Embryonic facial prominence (tissue), 1 donor: Measurements from ENCODE around the gene RELT.
A peak's percentile ranks its signal among the peaks of the same experiment; 100 is the strongest.
"Not testable (repeated sequence)": the region's sequence is repeated elsewhere in the genome, so short reads cannot be mapped to it uniquely, and the experiment has no call there.

Experiments
- DNase-seq: peaks from one replicate; pipeline ENCODE4 v3.0.0-alpha.2; 2016; ENCODE audit errors: extremely low spot score

The RELT gene

DNA sequence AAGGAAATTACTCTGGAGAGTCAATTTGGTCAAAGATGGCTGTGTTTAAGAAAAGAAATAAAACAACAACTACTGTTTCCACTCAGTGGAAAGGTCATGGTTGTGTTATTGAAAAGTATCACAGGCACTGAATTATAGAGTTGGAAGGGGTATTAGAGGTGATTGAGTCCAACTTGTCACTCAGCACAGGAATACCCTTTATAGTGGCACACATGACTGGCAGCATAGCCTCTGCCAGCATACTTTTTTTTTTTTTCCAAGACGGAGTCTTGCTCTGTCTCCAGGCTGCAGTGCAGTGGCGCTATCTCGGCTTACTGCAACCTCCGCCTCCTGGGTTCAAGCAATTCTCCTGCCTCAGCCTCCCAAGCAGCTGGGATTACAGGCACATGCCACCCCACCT lies 60.7 kb downstream of the RELT start:
- not testable (repeated sequence) for DNase-seq

DNA sequence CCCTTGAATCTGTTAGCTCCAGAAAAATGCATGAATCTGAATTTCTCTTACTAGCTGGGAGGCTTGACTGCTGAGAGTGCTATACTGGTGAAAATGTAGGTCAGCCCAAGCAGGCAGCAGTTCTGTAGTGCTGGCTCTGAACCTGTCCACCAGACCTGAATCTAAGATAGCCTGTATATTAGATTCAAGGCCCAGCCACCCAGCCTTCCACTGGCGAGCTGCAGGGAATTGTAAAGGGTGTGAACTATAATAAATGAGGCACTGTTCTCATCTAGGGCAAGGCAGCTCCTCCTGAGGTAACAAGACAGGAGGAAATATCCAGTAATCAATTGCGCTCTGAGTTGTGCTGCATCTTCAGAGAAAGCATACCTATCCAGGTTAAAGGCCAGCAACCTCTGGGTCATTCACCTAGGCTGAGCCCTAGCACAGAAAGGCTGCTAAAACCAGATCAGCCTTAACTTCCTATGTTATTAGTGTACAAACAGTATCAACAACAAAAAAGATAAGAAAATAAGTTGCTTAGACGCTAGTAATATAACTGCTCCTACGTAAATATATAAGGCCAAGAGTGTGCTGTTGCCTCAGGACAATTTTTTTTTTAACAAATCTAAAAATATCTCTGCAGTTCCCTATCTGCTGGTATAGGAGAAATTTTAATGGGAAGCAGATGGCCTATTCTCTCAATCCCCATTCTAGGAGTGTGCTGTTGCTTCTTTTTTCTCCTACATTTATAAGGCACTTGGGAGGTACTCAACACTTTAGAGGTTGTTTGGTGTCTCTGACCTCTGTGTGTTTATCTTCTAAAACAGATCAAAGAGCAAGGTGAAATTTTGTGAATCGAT lies 63.0 kb downstream of the RELT start:
- DNase-seq: peak; percentile 60

DNA sequence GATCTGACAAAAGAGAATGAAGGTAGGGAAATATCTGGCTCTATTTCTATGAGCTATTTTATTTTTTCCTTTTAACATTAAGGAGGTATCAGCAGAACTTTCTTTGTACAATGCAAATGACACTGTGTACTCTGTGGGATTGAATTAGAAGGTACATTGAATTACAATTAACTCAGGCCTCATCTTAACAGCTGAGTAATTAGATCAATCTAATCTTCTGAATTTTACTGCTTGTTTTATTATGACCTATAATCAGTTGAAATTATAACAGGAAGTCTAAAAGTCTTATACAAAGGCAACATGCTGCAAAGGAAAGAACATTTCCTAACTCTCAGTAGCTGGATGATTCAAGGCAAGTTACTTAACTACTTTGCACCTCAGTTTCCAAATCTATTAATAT lies 69.8 kb downstream of the RELT start:
- DNase-seq: no peak

DNA sequence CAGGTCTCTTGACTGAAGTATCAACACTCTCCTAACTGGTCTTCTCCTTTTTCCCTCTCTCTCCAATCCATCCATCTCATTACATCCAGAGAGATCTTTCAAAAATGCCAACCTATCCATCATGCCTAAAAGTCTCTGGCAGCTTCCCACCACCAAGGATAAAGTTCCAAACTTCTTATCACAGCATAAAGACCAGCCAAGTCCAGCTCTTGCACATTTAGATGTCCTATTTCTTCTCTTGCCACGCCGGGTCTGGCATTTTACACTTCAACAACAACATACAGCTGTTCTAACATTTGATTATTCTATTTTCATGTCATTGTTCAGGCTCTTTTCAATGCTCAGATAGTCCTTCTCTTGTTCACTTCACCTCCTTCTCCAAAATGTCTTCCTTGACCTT lies 70.6 kb downstream of the RELT start:
- DNase-seq: no peak
